ENCODE results near the gene RGS6. TPM values are rescaled to one million over a fixed set of nuclear protein-coding genes. Genes with fewer than 3 reads are reported as not detected.

Gene RGS6
- total RNA-seq, 1 donor from 2014 or later = not detected

DNA sequence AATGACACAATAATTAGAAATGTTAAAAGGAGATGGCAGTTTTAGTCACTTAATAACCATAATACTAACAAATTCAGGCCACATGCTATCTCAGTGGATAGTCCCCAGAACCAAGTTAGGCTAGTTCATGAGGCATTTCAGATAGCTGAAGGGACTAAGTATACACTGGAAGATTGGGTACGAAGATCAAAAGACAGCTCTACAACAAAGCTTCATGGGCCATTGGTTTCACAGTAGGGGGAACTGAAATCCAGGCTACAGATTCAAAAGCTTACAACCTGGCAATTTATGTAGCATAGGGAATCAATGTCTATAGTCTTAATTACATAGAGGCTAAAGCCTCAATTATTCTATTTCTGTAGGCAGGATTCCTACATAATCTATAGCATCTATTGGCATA, 343.0 kb downstream of the RGS6 start:
- Mint-ChIP-seq H3K36me3 (ENCODE audit: low read depth) (no peaks in the 10 kb centered on the region), H3K9me3 (peaks cover 3% of the 10 kb centered on the region), H3K4me3 (no peak overlapping the region), H3K27ac (no peak overlapping the region), H3K27me3 (peaks cover 12% of the 10 kb centered on the region), H3K4me1 (no peaks in the 10 kb centered on the region)
- ChIA-PET CTCF (no interaction called here), POLR2A (no interaction called here)
- TF ChIP-seq, protein P1, sequence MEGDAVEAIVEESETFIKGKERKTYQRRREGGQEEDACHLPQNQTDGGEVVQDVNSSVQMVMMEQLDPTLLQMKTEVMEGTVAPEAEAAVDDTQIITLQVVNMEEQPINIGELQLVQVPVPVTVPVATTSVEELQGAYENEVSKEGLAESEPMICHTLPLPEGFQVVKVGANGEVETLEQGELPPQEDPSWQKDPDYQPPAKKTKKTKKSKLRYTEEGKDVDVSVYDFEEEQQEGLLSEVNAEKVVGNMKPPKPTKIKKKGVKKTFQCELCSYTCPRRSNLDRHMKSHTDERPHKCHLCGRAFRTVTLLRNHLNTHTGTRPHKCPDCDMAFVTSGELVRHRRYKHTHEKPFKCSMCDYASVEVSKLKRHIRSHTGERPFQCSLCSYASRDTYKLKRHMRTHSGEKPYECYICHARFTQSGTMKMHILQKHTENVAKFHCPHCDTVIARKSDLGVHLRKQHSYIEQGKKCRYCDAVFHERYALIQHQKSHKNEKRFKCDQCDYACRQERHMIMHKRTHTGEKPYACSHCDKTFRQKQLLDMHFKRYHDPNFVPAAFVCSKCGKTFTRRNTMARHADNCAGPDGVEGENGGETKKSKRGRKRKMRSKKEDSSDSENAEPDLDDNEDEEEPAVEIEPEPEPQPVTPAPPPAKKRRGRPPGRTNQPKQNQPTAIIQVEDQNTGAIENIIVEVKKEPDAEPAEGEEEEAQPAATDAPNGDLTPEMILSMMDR (IDR thresholded peaks at IDR 0.05) = no peak
- DNase-seq (no peak), ATAC-seq (ENCODE audit: low read depth) (no peak)
- intact Hi-C loops (cut with micrococcal nuclease) = no loop called here

DNA sequence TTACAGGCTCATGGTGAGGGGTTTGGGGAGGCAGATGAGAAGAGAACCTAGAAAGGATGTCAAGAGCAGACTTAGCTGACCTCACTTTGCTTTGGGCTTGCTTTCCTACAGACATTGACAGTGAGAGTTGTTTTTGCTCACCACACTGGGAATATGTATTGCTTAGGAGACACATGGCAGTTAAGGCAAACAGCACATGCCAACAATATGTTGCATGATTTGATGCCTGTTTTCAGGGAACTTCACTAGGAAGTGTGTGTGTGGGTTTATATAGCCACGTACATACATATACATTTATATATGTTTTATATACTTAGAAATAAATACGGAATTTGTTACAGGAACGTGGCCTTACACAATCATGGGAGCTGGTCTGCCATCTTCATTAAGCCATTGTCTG, 346.1 kb downstream of the RGS6 start:
- DNase-seq (no peak), ATAC-seq (ENCODE audit: low read depth) (no peak)
- Mint-ChIP-seq H3K4me1 (no peaks in the 10 kb centered on the region), H3K36me3 (ENCODE audit: low read depth) (no peaks in the 10 kb centered on the region), H3K4me3 (no peak overlapping the region), H3K27me3 (peaks cover 4% of the 10 kb centered on the region), H3K9me3 (peaks cover 5% of the 10 kb centered on the region), H3K27ac (no peak overlapping the region)
- ChIA-PET CTCF (no interaction called here), POLR2A (no interaction called here)
- TF ChIP-seq, protein P1 (IDR thresholded peaks at IDR 0.05) = no peak
- intact Hi-C loops (cut with micrococcal nuclease) = no loop called here

DNA sequence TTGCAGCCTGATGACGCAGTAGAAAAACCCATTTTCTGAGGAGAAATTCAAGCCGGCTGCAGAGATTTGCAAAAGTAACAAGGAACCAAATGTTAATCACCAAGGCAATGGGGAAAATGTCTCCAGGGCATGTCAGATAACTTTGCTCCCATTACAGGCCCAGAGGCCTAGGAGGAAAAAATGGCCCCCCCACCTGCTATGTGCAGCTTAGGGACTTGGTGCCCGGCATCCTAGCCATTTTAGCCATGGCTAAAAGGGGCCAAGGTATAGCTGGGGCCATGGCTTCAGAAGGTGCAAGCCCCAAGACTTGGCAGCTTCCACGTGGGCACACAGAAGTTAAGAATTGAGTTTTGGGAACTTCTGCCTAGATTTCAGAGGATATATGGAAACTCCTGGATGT, 351.9 kb downstream of the RGS6 start:
- CTCF ChIA-PET = no interaction called here
- DNase-seq (no peak), ATAC-seq (ENCODE audit: low read depth) (no peak)
- POLR2A ChIA-PET = no interaction called here
- peaks cover 2% of the 10 kb centered on the region for H3K36me3 Mint-ChIP-seq (ENCODE audit: low read depth)
- H3K27me3 Mint-ChIP-seq = peaks cover 3% of the 10 kb centered on the region
- TF ChIP-seq, protein P1 (IDR thresholded peaks at IDR 0.05) = no peak
- no peaks in the 10 kb centered on the region for H3K4me1 Mint-ChIP-seq
- H3K4me3 Mint-ChIP-seq = no peak overlapping the region
- H3K9me3 Mint-ChIP-seq = peaks cover 23% of the 10 kb centered on the region
- no peak overlapping the region for H3K27ac Mint-ChIP-seq
- intact Hi-C loops (cut with micrococcal nuclease) = no loop called here

DNA sequence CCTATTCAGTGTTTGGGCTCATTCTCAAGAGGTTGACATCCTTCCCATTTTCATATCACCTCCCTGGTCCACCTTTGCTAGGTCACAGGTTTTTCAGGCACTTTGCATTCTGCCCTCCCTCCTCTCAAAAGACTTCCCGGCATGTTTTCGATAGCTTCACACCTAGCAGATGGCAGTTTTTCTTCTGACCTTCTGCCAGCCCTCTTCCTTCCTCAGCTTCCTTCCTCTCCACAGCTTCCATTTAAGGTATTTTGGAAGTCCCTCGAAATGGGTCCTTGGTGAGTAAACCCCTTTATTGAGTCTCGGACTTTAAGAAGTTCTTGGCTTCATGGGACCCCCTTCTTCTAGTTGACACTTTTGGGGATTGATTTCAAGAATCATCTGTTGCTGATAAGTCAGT, 358.0 kb downstream of the RGS6 start:
- TF ChIP-seq, protein P1 (IDR thresholded peaks at IDR 0.05) = no peak
- Mint-ChIP-seq H3K4me3 (no peak overlapping the region), H3K4me1 (no peaks in the 10 kb centered on the region), H3K36me3 (ENCODE audit: low read depth) (no peaks in the 10 kb centered on the region), H3K27ac (no peak overlapping the region), H3K27me3 (peaks cover 23% of the 10 kb centered on the region), H3K9me3 (peaks cover 10% of the 10 kb centered on the region)
- ATAC-seq (ENCODE audit: low read depth) = no peak
- ChIA-PET POLR2A (interaction anchor here (0.6 kb wide), 1 partner anchor 180 kb away, joined by 5 read pairs; no protein-coding TSS in a partner anchor), CTCF (no interaction called here)
- no peak for DNase-seq
- intact Hi-C loops (cut with micrococcal nuclease) = no loop called here

DNA sequence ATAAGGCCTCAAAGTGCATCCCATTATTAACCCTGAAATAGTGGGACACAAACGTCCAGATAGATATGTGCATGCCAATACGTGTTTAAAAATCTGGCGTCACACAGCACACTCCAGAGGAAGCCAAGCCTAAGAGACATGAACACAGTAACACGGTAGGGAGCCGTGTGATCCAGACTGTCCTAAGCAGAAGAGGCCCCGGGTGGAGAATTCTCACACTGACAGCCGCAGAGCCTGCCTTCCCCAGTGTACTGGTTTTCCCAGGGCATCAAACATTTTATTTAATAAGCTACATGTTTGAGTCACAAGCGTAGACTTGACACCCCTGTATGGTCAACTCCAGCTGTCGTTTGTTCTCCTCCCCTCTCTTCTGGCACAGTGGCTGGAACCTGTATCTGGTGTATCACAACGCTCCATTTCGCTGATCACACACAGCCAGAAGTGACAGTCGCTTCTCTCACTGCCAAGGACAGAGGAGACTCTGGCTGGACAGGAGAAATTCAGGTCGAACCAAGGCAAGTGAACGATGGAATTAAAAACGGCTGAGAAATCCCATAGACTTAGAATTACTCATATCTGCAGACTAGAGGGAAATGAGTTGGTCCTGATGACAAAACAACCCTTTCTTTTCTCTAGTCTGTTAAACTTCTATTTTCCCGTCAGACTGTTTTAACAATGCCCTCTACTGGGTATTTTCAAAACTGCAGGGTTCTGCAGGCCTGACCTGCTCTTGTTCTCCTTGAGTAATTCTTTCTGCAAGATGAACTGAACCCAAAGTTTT, 359.9 kb downstream of the RGS6 start:
- DNase-seq (no peak), ATAC-seq (ENCODE audit: low read depth) (no peak)
- ChIA-PET POLR2A (no interaction called here), CTCF (no interaction called here)
- H3K27ac Mint-ChIP-seq = no peak overlapping the region
- peaks cover 4% of the 10 kb centered on the region for H3K9me3 Mint-ChIP-seq
- peaks cover 23% of the 10 kb centered on the region for H3K27me3 Mint-ChIP-seq
- H3K4me1 Mint-ChIP-seq = no peaks in the 10 kb centered on the region
- H3K36me3 Mint-ChIP-seq (ENCODE audit: low read depth) = no peaks in the 10 kb centered on the region
- TF ChIP-seq, protein P1 (IDR thresholded peaks at IDR 0.05) = no peak
- intact Hi-C loops (cut with micrococcal nuclease) = no loop called here
- no peak overlapping the region for H3K4me3 Mint-ChIP-seq
